Ishikawa (cell line): ENCODE measurements around the gene TPM2.

ENCODE experiments used
- CEBPB ChIP-seq: IDR thresholded peaks from 2 replicates; pipeline ENCODE4 v1.6.1; 2012
- CREB1 ChIP-seq: IDR thresholded peaks from 2 replicates; pipeline ENCODE4 v1.6.1; 2012; ENCODE audit warnings: low read depth
- EGR1 ChIP-seq: IDR thresholded peaks from 2 replicates; pipeline ENCODE4 v1.6.1; 2012
- EP300 ChIP-seq: IDR thresholded peaks from 2 replicates; pipeline ENCODE4 v1.6.1; 2012; ENCODE audit warnings: borderline replicate concordance
- FOXM1 ChIP-seq: IDR thresholded peaks from 2 replicates; pipeline ENCODE4 v1.6.1; 2012; ENCODE audit warnings: low read depth, borderline replicate concordance
- NFIC ChIP-seq: IDR thresholded peaks from 2 replicates; pipeline ENCODE4 v1.6.1; 2012
- RAD21 ChIP-seq: IDR thresholded peaks from 2 replicates; pipeline ENCODE4 v1.6.1; 2012; ENCODE audit warnings: low read depth
- TAF1 ChIP-seq: IDR thresholded peaks from 2 replicates; pipeline ENCODE4 v1.6.1; 2012; ENCODE audit warnings: low read depth, mild to moderate bottlenecking
- TCF12 ChIP-seq: IDR thresholded peaks from 2 replicates; pipeline ENCODE4 v1.6.1; 2012; ENCODE audit warnings: low read depth
- TEAD4 ChIP-seq: IDR thresholded peaks from 2 replicates; pipeline ENCODE4 v1.6.1; 2012
- YY1 ChIP-seq: IDR thresholded peaks from 2 replicates; pipeline ENCODE4 v1.6.1; 2012; ENCODE audit warnings: low read depth
- ZBTB7A ChIP-seq: IDR thresholded peaks from 2 replicates; pipeline ENCODE4 v1.6.1; 2012; ENCODE audit warnings: low read depth
- TF ChIP-seq, protein P1 (sequence below): IDR thresholded peaks from 2 replicates; pipeline ENCODE4 v1.6.1; 2012; ENCODE audit warnings: low read depth, mild to moderate bottlenecking
- TF ChIP-seq, protein P2 (sequence below): IDR thresholded peaks from 2 replicates; pipeline ENCODE4 v1.6.1; 2012
- TF ChIP-seq, protein P3 (sequence below): IDR thresholded peaks from 2 replicates; pipeline ENCODE4 v1.6.1; 2012

Gene TPM2

DNA sequence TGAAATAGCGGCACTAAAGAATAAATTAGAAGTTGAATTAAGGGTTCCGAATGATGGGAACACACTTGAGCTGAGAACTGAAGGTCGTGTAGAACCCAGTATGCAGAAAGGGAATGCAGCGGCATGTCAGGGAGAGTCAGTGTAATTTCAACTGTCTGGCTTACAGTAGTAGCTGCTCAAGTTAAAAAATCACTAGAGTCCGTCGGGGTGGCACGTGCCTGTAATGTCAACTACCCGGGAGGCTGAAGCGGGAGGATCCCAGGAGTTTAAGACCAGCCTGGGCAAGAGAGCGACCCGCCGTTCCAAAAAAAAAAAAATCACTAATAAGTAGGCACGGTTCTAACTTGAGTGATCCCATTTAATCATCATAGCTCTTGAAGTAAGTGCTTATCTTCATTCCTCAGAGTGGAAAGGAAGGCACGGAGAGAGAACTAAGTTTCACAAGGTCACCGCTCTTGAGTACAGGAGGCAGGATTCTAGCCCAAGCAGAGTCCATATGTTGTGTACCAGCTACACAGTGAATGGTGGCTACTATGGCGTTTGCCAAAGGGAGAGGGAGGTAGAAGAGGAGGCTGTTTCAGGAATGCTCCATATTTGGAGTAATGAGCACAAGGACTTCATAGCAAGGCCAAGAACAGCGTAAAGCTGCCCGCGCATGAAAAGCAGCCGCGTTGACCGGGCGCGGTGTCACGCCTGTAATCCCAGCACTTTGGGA lies 32.7 kb downstream of the TPM2 start:
- no peak for TF ChIP-seq YY1
- TF ChIP-seq TCF12, result no peak

DNA sequence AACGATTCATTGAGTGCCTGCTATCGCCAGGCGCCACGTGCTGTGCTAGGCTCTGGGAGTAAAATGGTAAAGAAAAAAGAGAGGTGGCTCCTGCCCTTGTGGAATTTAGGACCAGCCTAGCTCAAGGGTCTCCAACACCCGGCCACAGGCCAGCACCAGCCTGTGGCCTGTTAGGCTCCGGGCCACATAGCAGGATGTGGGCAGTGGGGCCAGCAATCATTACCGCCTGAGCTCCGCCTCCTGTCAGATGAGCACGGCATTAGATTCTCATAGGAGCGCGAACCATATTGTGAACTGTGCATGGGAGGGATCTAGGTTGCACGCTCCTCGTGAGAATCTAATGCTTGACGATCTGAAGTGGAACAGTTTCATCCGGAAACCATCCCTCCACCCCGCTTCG lies 33.4 kb downstream of the TPM2 start:
- TF ChIP-seq TEAD4, result no peak
- no peak for TF ChIP-seq RAD21
- no peak for TF ChIP-seq ZBTB7A
- no peak for TF ChIP-seq CREB1
- no peak for TF ChIP-seq TCF12
- no peak for TF ChIP-seq YY1
- TF ChIP-seq EP300, result no peak
- no peak for TF ChIP-seq CEBPB
- TF ChIP-seq, protein P1, sequence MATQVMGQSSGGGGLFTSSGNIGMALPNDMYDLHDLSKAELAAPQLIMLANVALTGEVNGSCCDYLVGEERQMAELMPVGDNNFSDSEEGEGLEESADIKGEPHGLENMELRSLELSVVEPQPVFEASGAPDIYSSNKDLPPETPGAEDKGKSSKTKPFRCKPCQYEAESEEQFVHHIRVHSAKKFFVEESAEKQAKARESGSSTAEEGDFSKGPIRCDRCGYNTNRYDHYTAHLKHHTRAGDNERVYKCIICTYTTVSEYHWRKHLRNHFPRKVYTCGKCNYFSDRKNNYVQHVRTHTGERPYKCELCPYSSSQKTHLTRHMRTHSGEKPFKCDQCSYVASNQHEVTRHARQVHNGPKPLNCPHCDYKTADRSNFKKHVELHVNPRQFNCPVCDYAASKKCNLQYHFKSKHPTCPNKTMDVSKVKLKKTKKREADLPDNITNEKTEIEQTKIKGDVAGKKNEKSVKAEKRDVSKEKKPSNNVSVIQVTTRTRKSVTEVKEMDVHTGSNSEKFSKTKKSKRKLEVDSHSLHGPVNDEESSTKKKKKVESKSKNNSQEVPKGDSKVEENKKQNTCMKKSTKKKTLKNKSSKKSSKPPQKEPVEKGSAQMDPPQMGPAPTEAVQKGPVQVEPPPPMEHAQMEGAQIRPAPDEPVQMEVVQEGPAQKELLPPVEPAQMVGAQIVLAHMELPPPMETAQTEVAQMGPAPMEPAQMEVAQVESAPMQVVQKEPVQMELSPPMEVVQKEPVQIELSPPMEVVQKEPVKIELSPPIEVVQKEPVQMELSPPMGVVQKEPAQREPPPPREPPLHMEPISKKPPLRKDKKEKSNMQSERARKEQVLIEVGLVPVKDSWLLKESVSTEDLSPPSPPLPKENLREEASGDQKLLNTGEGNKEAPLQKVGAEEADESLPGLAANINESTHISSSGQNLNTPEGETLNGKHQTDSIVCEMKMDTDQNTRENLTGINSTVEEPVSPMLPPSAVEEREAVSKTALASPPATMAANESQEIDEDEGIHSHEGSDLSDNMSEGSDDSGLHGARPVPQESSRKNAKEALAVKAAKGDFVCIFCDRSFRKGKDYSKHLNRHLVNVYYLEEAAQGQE, result no peak
- TF ChIP-seq NFIC, result no peak
- TF ChIP-seq FOXM1, result no peak
- TF ChIP-seq, protein P2, sequence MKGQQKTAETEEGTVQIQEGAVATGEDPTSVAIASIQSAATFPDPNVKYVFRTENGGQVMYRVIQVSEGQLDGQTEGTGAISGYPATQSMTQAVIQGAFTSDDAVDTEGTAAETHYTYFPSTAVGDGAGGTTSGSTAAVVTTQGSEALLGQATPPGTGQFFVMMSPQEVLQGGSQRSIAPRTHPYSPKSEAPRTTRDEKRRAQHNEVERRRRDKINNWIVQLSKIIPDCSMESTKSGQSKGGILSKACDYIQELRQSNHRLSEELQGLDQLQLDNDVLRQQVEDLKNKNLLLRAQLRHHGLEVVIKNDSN, result no peak
- TF ChIP-seq TAF1, result no peak
- TF ChIP-seq, protein P3, sequence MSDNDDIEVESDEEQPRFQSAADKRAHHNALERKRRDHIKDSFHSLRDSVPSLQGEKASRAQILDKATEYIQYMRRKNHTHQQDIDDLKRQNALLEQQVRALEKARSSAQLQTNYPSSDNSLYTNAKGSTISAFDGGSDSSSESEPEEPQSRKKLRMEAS, result no peak
- no peak for TF ChIP-seq EGR1

DNA sequence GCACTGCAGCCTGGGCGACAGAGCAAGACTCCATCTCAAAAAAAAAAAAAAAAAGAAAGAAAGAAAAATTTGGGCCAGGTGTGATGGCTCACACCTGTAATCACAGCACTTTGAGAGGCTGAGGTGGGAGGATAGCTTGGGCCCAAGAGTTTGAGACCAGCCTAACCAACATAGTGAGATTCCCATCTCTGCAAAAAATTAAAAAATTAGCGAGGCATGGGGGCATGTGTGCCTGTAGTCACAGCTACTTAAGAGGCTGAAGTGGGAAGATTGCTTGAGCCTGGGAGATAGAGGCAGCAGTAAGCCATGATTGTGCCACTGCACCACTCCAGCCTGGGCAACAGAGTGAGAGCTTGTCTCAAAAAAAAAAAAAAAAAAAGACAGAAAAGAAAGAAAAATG lies 36.1 kb downstream of the TPM2 start:
- no peak for TF ChIP-seq NFIC
- no peak for TF ChIP-seq TEAD4
- no peak for TF ChIP-seq CEBPB
- TF ChIP-seq EP300, result no peak
- TF ChIP-seq, protein P2, result no peak
- TF ChIP-seq RAD21, result no peak
- TF ChIP-seq, protein P1, result no peak
- no peak for TF ChIP-seq YY1

DNA sequence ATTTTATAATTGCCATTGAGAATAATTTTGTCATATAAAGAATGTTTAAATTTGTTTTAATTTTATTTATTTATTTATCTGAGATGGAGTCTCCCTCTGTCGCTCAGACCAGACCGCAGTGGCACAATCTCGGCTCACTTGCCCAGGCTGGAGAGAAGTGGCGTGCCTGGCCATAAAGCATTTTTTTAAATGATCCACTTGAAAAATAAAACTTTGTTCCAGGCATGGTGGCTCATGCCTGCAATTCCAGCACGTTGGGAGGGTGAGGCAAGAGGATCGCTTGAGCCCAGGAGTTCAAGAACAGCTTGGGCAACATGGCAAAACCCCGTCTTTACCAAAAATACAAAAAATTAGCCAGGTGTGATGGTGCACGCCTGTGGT lies 36.9 kb downstream of the TPM2 start:
- TF ChIP-seq YY1 (no peak), TEAD4 (no peak), RAD21 (no peak), ZBTB7A (no peak), CREB1 (no peak), TAF1 (no peak), CEBPB (no peak), EGR1 (no peak), TCF12 (no peak), FOXM1 (no peak), EP300 (no peak), NFIC (no peak)
- TF ChIP-seq, protein P3, result no peak
- TF ChIP-seq, protein P2, result no peak
- TF ChIP-seq, protein P1, result no peak
